Esophagus (tissue), 2 donors: ENCODE results near the gene NUPR2. TPM values are rescaled to one million over a fixed set of nuclear protein-coding genes. Genes with fewer than 3 reads are reported as not detected.
"Not testable (repeated sequence)": the region's sequence is repeated elsewhere in the genome, so short reads cannot be mapped to it uniquely, and the experiment has no call there.

ENCODE experiments used
- H3K27ac ChIP-seq, 2 donors: one replicate each; pipeline ENCODE4 v1.5.1; 2013; ENCODE audit warnings: low read depth in 2 of 2, mild to moderate bottlenecking in 2 of 2, inconsistent platforms in 1 of 2, low read length in 1 of 2, moderate library complexity in 1 of 2
- H3K27me3 ChIP-seq, 2 donors: one replicate each; pipeline ENCODE4 v1.6.1; 2013; ENCODE audit warnings: low read length in 2 of 2, control low read depth in 1 of 2, mild to moderate bottlenecking in 1 of 2; ENCODE audit not compliant: insufficient read depth in 2 of 2, control insufficient read depth in 1 of 2
- H3K36me3 ChIP-seq, 2 donors: one replicate each; pipeline ENCODE4 v1.6.1; 2013; ENCODE audit warnings: low read length in 1 of 2; ENCODE audit not compliant: control insufficient read depth in 2 of 2, insufficient read depth in 2 of 2
- H3K4me1 ChIP-seq, 2 donors: one replicate each; pipeline ENCODE4 v1.6.1; 2013; ENCODE audit warnings: low read length in 1 of 2; ENCODE audit not compliant: control insufficient read depth in 2 of 2, insufficient read depth in 2 of 2
- H3K4me3 ChIP-seq, 2 donors: one replicate each; pipeline ENCODE4 v1.5.1; 2013; ENCODE audit warnings: low read length in 2 of 2, mild to moderate bottlenecking in 2 of 2, low read depth in 1 of 2, moderate library complexity in 1 of 2
- H3K9me3 ChIP-seq, 2 donors: one replicate each; pipeline ENCODE4 v1.6.1; 2013; ENCODE audit warnings: mild to moderate bottlenecking in 2 of 2, low read depth in 1 of 2, low read length in 1 of 2, moderate library complexity in 1 of 2; ENCODE audit not compliant: control insufficient read depth in 2 of 2, insufficient read depth in 1 of 2
- WGBS, 2 donors: extraction: QIAGEN DNeasy Blood & Tissue Kit; methylation state at CpG; one replicate each; pipeline ENCODE4 v1.1.7; 2013; 5-methylcytosine and 5-hydroxymethylcytosine counted together
- polyA plus RNA-seq, 2 donors: library from polyadenylated mRNA; stranded (reverse); fragments of 200-250 nt; gene quantifications; one replicate each; pipeline ENCODE4 v1.2.3, GENCODE V29; 2013
- donor health status: healthy with polysubstance abuse.
- donor health status: Bipolar disorder and iron deficiency.

The NUPR2 gene
- polyA plus RNA-seq, 2 donors, result 0.67 to 0.69 TPM

DNA sequence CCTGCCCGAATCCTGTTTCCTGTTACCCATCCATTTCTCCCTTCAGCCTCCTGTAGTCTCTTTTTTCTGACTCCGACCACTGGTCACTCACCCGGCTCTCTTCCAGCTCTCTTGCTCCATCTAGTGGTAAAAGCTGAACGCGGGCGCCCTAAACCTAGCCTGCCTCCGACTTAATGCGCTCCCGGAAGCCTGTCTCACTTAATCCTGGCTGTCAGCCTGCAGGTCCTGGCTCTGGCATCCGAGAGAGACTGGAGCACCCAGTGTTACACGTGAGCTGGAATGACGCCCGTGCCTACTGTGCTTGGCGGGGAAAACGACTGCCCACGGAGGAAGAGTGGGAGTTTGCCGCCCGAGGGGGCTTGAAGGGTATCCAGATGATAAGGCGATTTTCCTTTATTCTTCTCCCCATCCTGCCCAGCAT is 41.8 kb downstream of the NUPR2 start:
- Histone ChIP-seq H3K4me1 (peaks cover under 1 to 5% of the 10 kb centered on the region in 2 donors), H3K4me3 (no peak overlapping the region), H3K36me3 (peaks cover 0 to 8% of the 10 kb centered on the region in 2 donors), H3K27me3 (no peaks in the 10 kb centered on the region), H3K27ac (no peak overlapping the region), H3K9me3 (no peaks in the 10 kb centered on the region)
- WGBS, 2 donors, result 15 to 18% methylated on average over 19 of the region's 19 CpGs

DNA sequence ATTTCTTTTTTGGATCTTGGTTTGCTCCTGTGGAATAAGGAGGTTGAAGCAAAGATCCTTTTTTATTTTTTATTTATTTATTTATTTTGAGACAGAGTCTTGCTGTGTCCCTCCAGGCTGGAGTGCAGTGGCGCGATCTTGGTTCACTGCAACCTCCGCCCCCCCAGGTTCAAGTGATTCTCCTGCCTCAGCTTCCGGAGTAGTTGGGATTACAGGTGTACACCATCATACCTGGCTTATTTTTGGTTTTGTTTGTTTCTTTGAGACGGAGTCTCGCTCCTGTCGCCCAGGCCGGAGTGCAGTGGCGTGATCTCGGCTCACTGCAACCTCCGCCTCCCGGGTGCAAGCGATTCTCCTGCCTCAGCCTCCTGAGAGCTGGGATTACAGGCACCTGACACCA is 49.8 kb downstream of the NUPR2 start:
- not testable (repeated sequence) for H3K27me3 ChIP-seq, H3K27ac ChIP-seq, H3K36me3 ChIP-seq, H3K4me1 ChIP-seq, H3K4me3 ChIP-seq, H3K9me3 ChIP-seq
- WGBS, 2 donors, result 97% methylated on average over 13 of the region's 13 CpGs

Other genes with a start within 250 kb of the NUPR2 start
- under 1 TPM; 0.69 to 0.75 TPM for gene ZNF713, start 229.0 kb downstream of the NUPR2 start, polyA plus RNA-seq
- gene MRPS17, start 164.5 kb downstream of the NUPR2 start, polyA plus RNA-seq, result 10 to 100 TPM in 1 of 2 donors, 1 to 10 TPM in 1; 9.8 to 12.7 TPM
- gene NIPSNAP2, start 151.8 kb downstream of the NUPR2 start, polyA plus RNA-seq, result 10 to 100 TPM; 15.6 to 21.6 TPM
- gene PSPH, start 65.0 kb downstream of the NUPR2 start, polyA plus RNA-seq, result 1 to 10 TPM; 6.6 to 8.6 TPM
- gene CCT6A, start 64.7 kb downstream of the NUPR2 start, polyA plus RNA-seq, result 100 to 1,000 TPM; 133 to 157 TPM
- gene SUMF2, start 52.1 kb downstream of the NUPR2 start, polyA plus RNA-seq, result 10 to 100 TPM; 43.3 to 64.1 TPM
- 1 to 10 TPM; 1.1 to 1.3 TPM for gene PHKG1, start 23.5 kb downstream of the NUPR2 start, polyA plus RNA-seq
- gene CHCHD2, start 9.9 kb downstream of the NUPR2 start, polyA plus RNA-seq, result 100 to 1,000 TPM; 148 to 438 TPM